ENCODE data around the gene PYGO2. TPM values are rescaled to one million over a fixed set of nuclear protein-coding genes. Genes with fewer than 3 reads are reported as not detected.

PYGO2 gene
- total and polyA plus RNA-seq, 3 experiments from 2014 or later: 34.2 to 42.6 (median 35.3) TPM

Other genes with a start within 250 kb of the PYGO2 start
- gene KCNN3, start 91.5 kb downstream of the PYGO2 start, total RNA-seq: under 1 TPM; 0.18 to 0.22 TPM
- gene KCNN3, start 91.5 kb downstream of the PYGO2 start, polyA plus RNA-seq: not detected
- 10 to 100 TPM; 44.7 to 45.2 TPM for gene PMVK, start 25.1 kb downstream of the PYGO2 start, total RNA-seq
- 55.5 TPM for gene PMVK, start 25.1 kb downstream of the PYGO2 start, polyA plus RNA-seq
- 10 to 100 TPM; 35.9 to 36.1 TPM for gene PBXIP1, start 5.7 kb downstream of the PYGO2 start, total RNA-seq
- 295 TPM for gene PBXIP1, start 5.7 kb downstream of the PYGO2 start, polyA plus RNA-seq
- gene SHC1, start 9.0 kb upstream of the PYGO2 start, total RNA-seq: 10 to 100 TPM; 37.4 to 40.8 TPM
- 32.7 TPM for gene SHC1, start 9.0 kb upstream of the PYGO2 start, polyA plus RNA-seq
- 100 to 1,000 TPM; 125 to 126 TPM for gene CKS1B, start 12.9 kb upstream of the PYGO2 start, total RNA-seq
- 46.8 TPM for gene CKS1B, start 12.9 kb upstream of the PYGO2 start, polyA plus RNA-seq
- gene FLAD1, start 21.6 kb upstream of the PYGO2 start, total RNA-seq: 10 to 100 TPM; 73.7 to 76.3 TPM
- 51.2 TPM for gene FLAD1, start 21.6 kb upstream of the PYGO2 start, polyA plus RNA-seq
- gene LENEP, start 31.8 kb upstream of the PYGO2 start, total RNA-seq: under 1 TPM; 0.62 to 0.72 TPM
- not detected for gene LENEP, start 31.8 kb upstream of the PYGO2 start, polyA plus RNA-seq
- gene ZBTB7B, start 41.0 kb upstream of the PYGO2 start, total RNA-seq: 10 to 100 TPM; 33.2 to 34.7 TPM
- 3.3 TPM for gene ZBTB7B, start 41.0 kb upstream of the PYGO2 start, polyA plus RNA-seq
- under 1 TPM; 0.09 to 0.16 TPM for gene DCST2, start 72.0 kb upstream of the PYGO2 start, total RNA-seq
- gene DCST2, start 72.0 kb upstream of the PYGO2 start, polyA plus RNA-seq: not detected
- not detected for gene DCST1, start 72.0 kb upstream of the PYGO2 start, total RNA-seq
- not detected for gene DCST1, start 72.0 kb upstream of the PYGO2 start, polyA plus RNA-seq
- gene ADAM15, start 89.5 kb upstream of the PYGO2 start, total RNA-seq: 10 to 100 TPM; 34.5 to 36.9 TPM
- gene ADAM15, start 89.5 kb upstream of the PYGO2 start, polyA plus RNA-seq: 15.3 TPM
- gene EFNA4, start 102.0 kb upstream of the PYGO2 start, total RNA-seq: 1 to 10 TPM; 3.4 to 3.7 TPM
- gene EFNA4, start 102.0 kb upstream of the PYGO2 start, polyA plus RNA-seq: 3.0 TPM
- 1 to 10 TPM in 1 of 2 experiments, under 1 TPM in 1; 0.94 to 1.4 TPM for gene EFNA3, start 117.1 kb upstream of the PYGO2 start, total RNA-seq
- gene EFNA3, start 117.1 kb upstream of the PYGO2 start, polyA plus RNA-seq: 1.0 TPM
- under 1 TPM; 0.16 to 0.31 TPM for gene EFNA1, start 166.1 kb upstream of the PYGO2 start, total RNA-seq
- 1.3 TPM for gene EFNA1, start 166.1 kb upstream of the PYGO2 start, polyA plus RNA-seq
- 10 to 100 TPM; 43.4 to 47.2 TPM for gene SLC50A1, start 174.1 kb upstream of the PYGO2 start, total RNA-seq
- 49.5 TPM for gene SLC50A1, start 174.1 kb upstream of the PYGO2 start, polyA plus RNA-seq
- 10 to 100 TPM; 38.9 to 40.9 TPM for gene DPM3, start 178.7 kb upstream of the PYGO2 start, total RNA-seq
- 120 TPM for gene DPM3, start 178.7 kb upstream of the PYGO2 start, polyA plus RNA-seq
- 100 to 1,000 TPM; 181 to 207 TPM for gene KRTCAP2, start 211.5 kb upstream of the PYGO2 start, total RNA-seq
- gene KRTCAP2, start 211.5 kb upstream of the PYGO2 start, polyA plus RNA-seq: 576 TPM
- gene TRIM46, start 212.1 kb upstream of the PYGO2 start, total RNA-seq: 1 to 10 TPM; 6.4 to 7.3 TPM
- 0.99 TPM for gene TRIM46, start 212.1 kb upstream of the PYGO2 start, polyA plus RNA-seq
- gene THBS3, start 246.1 kb upstream of the PYGO2 start, total RNA-seq: 1 to 10 TPM; 7.8 to 7.9 TPM
- gene THBS3, start 246.1 kb upstream of the PYGO2 start, polyA plus RNA-seq: 2.9 TPM
- gene MTX1, start 246.9 kb upstream of the PYGO2 start, total RNA-seq: 10 to 100 TPM; 67.6 to 73.2 TPM
- gene MTX1, start 246.9 kb upstream of the PYGO2 start, polyA plus RNA-seq: 43.7 TPM

All from CD8-positive, alpha-beta memory T cell (primary cell).